Stimulated activated CD4-positive, alpha-beta T cell treated with anti-CD3 and anti-CD28 coated beads, TNF-alpha, amount 100 ng/mL, for 1 hour (primary cell): ENCODE data around the gene UFD1.
A peak's percentile ranks its signal among the peaks of the same experiment; 100 is the strongest.

Experiments
- DNase-seq, 3 donors: peaks; one replicate each; pipeline ENCODE4 v3.0.0-alpha.2; 2020; ENCODE audit warnings: low read depth in 3 of 3, low spot score in 1 of 3

The UFD1 gene, protein sequence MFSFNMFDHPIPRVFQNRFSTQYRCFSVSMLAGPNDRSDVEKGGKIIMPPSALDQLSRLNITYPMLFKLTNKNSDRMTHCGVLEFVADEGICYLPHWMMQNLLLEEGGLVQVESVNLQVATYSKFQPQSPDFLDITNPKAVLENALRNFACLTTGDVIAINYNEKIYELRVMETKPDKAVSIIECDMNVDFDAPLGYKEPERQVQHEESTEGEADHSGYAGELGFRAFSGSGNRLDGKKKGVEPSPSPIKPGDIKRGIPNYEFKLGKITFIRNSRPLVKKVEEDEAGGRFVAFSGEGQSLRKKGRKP

DNA sequence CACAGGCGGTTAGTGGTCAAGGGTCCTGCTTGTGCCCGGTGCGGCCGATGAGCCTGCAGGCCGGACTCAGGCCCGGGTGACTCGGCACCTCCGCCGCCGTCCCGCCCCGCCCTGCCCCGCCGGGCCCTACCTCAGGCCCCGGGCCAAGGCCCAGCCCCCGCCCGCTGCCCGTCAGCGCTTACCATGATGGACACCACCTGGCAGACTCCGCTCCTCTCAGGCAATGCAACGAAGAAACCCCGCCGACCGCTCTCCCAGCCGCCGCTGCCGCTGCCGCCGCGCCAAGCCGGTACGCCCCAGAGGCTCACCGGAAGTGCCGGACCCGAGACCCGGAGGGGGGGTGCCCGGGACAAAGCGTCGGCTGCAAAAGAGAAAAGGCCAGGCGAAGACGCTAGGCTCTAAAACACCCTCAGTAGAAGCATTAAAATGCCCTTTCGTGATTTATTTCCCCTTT is at the start of gene UFD1:
Gene UFD1 (minus strand): TSS at position 293 of the 454 bp plus-strand sequence. CDS start 108 bp downstream, at position 185.
- peak; percentile 31 to 58 (median 46) for DNase-seq

DNA sequence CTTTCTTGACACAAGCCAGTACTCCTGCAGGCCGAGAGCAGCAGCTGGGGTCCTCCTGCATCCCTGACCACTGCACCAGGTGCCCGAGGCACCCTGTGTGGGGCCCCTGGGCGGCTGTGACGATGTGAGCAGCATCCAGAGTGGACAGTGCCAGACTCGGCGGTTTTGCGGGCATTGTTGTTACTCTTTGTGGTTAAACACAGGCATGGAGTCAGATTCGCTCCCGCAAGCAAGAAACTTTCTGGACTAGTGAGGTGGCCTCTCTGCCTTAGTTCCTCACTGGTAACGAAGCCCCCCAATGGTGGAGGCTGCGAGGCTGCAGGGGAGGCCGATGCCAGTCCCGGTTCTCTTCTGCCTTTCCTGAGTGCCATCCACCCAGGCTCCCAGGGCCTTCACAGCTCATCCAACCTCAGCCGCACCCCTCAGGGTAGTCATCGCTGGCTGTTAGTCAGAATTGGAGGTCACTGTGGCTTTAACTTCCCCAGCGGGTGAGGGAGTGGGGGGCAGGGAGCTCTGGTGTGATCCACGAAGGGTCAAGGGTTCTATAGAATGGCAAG is 48.9 kb upstream of the UFD1 start:
- no peak for DNase-seq

DNA sequence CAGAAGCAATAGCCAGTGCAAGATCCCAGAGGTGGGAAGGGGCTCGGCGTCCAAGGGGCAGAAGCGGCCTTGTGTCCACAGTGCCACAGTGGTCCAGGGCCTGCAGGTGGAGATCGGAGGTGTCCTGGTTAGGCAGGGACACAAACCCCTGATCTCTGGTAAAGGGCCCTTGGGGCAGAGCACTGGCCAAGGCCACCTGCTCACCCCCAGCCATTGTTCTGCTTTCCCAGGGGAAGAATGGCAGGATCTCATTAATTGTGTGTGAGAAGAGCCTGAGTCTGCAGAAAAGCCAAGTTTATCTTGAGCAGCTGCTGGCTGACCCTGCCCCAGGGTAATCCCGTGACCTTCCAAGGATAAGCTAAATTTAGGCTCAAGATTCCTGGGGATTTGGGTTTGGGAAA is 48.3 kb upstream of the UFD1 start:
- DNase-seq: no peak

DNA sequence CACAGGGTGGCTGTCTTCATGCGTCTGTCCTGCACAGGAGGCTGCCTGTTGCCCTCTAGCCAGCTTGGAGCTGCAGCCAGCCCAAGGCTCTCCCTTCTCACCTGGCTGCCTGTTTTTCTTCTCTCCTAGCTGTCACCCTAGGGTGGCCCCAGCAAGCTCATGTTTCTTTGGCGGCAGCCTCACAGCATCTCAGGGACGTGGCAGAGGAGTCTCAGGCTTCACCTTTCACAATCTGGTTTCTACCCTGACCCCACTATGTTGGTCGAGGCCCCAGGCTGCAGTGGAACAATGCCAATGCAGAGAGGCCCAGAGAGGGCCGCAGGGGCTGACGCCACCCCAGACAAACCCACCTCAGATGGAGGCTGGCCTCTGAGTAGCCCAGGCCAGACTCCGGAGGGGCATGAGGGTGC is 47.7 kb upstream of the UFD1 start:
- DNase-seq: no peak

DNA sequence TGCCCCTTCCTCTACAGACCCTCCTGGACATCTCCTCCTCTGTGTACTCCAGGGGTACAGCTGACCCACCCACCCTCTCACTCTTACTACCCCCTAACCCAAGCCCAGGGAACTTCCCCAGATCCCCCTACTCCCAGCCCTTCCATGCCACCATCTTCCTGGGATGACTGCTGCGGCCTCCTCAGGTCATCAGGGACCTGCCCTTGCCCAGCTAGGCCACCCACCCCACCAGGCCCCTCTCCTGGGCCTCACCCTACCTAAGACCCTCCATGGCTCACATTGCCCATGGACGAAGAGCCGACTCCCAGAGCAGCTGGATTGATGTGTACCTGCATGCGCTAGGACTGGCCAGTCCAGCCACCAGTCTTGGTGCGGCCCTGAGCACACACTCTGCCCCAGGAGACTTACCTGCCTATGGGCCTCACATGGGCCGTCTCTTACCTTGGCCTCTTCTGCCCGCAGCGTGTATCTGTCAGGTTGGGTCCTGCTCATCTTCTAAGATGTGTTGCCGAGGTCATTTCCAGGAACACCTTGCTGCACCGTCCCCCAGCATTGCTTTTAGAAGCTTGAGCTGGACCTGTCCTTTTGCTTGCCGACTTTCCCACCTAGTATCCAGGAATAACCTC is 47.2 kb upstream of the UFD1 start:
- no peak for DNase-seq

DNA sequence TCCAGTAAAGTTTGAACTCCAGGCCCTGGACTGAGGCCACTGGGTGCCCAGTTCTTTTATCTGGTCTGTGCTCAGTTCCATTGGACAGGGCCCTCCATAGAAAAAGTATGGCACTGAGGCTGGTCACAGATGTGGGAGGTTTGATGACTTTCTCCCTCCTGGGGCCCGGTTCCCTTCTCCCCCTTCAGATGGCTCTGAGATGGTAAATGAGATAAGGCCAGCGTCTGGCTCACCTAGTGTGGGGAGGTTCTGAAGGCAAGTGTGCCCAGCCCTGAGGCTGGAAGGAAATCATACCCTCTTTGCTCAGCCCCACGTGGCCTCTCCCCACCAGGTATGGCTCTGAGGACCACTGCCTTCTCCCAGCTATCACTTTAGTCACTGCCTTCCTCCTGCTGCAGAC is 46.7 kb upstream of the UFD1 start:
- DNase-seq: no peak

DNA sequence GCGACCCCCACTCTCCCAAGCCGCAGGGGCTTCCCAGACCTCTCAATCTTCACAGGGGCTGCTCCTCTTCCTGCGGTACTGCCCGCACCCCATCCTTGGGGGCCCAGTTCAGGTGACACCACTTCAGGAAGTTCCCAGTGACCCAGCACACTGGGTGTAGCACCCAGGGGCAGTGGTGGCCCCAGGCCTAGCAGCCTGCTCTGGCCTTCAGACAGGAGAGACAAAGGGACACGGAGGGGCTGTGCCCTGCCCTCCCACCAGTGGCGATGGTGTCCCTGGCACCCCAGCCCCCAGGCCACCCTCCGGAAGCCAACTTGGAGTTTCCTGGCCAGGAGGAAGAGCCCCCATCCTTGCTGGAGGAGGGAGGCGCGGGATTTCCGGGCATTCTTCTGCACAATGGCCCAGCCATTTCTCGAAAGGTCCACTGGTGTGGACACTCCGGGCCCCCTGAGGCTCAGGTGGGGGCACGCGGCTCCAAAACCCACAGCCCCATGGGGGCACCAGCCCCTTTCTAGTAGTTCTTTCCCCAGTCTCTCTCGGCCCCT is 46.2 kb upstream of the UFD1 start:
- DNase-seq: no peak

DNA sequence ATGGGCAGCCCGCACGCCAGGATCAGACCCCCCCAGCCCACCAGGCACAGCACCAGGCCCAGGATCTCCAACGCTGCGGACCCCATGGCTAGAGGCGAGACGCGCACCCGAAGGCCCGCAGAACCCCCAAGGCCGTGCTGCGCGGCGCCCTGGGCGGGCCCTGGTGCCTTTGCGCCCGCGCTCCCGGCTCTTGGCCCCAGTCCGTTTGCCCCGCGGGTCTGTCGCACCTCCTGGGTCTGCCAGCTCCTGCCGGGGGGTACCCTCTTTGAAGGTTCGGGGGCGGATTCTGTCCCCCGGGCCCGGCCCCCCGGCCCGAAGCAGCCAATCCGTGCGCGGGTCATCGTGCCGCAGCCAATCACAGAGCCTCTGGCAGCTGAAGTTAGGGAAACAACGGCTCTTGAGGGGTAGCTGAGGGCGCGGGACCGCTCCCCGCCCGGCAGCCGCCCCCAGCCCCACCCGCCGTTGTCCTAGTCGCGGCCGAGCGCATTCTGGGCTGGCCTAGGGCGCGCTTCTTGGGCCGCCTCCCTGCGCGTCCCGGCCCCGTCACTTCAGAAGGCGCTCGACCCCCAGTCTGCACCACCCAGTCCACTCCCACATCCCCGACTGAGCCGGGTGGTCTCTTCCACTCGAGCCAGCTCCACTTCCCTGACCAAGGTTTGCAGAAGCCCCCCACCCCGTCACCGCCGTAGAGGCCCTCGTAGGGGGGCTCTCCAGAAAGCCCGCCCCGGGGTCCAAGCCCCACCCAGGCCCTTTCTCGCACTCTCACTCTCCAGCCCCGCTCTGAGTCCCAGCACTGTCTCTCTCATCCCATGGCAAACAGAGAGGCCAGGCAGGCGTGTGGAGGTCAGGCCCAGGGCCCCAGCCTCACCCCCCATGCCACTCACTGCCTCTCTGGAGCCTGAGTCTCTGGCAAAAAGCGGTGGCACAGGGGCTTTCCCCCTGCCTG is 45.5 kb upstream of the UFD1 start, which contains the start of gene CLDN5:
Gene CLDN5 (minus strand): TSS at position 241 of the 946 bp plus-strand sequence. CDS start 155 bp downstream, at position 86.
- no peak for DNase-seq

DNA sequence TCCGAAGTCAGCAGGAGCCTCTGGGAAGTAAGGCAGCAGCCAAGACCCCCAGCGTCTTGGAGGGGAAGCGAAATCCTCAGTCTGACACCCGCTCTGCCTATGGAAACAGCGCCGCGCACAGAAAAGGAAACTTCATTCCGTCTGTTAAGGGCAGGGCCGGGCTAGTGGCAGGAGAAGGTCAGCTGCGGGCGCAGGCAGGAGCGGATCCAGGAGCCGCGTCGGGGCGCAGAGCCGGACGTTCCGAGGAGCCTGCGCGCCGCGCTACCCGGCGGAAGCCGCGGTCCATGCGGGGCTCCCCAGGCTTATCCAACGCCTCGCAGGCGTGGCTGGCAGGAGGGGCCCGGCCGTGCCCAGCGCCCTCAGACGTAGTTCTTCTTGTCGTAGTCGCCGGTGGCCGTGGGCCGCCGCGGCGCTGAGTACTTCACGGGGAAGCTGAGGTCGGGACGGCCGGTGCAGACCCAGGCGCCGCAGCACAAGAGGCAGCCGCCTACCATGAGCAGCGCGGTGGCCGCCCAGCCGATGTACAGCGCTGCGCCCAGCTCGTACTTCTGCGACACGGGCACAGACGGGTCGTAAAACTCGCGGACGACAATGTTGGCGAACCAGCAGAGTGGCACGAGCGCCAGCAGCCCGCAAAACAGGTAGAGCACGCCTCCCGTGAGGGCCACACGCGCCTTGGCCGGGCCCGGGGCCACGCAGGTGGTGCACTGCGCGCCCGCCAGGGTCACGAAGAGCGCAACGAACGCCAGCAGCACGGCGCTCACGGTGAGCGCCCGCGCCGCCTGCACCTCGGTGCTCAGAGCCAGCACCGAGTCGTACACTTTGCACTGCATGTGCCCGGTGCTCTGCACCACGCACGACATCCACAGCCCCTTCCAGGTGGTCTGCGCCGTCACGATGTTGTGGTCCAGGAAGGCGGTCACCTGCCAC is 44.5 kb upstream of the UFD1 start:
- no peak for DNase-seq

DNA sequence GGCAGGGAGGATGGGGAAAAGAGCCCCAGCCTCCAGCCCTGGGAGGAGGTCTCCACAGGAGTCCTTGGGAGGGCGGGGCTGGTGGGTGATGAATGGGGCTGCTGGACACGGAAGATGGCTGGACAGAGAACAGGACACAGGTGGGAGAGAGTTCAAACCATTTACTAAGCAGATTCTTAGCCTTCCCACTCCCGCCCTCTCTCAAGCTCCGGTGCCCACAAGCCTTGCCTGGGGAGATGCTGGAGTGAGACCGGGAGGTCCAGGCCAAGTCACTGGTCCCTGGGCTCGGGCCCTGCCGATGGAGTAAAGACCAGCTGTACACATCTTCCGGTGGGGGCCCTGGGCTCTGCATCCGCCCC is 43.9 kb upstream of the UFD1 start:
- DNase-seq: no peak

DNA sequence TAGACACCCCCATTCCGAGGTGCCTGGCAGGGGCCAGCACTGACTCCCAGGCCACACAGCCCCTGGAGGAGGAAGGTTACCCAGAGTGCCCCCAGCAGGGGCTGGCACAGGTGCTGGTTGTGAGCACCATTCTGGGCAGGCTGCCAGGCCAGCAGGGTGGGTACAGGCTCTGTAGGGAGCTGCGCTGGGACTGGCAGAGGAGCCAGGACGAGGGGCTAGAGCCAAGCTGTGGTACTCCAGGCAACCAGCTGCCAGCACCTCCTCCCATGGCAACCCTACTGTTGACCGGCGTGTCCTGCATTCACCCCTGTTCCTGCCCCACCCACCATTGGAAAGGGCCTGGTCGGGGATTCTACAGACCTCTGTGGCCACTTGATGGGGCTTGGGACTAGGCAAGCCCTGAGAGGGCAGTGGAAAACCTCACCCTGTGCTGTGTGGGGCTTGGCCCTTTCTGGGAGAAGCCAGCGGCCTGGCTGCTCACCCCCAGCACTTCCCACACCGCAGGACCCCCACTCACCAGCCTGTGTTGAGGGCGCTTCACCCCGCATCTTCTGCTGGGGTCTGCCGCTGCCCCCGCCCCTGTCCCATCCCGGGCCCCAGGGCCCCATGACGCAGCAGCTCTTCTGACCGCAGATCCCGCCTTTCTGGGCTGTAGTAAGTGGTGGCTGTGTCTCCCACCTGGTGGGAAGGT is 43.3 kb upstream of the UFD1 start:
- no peak for DNase-seq

DNA sequence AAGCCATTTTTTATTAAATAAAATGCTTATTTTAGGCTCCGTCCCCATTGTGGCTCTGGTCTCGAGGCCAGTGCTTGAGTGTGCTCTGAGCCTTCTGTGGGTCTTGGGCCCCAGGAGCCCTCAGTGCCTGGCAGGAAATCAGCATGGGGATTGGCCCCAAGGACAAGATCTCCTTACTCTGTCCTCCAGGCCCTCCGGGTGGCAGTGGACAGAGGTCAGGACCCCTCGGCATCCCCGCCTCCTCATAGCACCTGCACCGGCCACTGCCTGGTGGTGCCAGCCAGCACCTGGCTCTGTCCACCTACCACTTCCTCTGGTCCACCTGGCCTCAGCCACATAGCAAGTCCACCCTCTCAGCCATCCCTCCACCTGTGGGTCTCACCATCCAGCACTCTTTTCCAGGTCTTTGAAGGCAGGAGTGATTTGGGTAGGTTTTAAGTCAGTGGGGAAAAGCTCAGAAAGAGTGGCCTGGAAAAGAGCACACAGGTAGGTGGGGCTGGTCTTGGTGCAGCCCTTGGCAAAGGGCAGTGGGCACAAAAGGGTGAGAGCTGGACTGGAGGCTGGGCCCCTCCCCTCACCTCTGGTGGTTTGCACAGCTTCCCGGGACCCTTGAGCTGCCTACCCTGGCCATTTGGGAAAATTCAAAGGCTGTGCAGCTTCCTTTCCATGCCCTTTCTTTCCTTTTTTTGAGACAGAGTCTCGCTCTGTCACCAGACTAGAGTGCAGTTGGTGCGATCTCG is 41.7 kb upstream of the UFD1 start:
- no peak for DNase-seq

DNA sequence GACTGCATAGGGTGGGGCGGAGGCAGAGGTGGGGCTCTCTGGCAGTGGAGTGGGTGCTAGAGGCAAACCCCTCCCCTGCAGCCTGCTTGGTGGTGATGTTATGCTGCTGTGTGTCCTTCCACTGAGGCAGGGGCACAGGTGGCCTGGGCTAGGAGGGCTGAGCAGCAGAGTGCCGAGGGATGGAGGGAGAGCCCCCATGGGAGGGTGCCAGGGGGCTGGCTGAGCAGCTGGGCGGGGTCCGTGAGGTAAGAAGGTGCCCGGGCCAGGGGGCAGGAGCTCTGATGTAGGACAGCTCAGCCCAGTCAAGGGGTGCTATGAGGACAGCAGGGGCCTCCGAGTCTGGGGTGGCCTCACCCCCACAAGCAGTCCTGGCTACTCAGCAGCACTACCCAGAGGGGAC is 41.0 kb upstream of the UFD1 start:
- DNase-seq: no peak

DNA sequence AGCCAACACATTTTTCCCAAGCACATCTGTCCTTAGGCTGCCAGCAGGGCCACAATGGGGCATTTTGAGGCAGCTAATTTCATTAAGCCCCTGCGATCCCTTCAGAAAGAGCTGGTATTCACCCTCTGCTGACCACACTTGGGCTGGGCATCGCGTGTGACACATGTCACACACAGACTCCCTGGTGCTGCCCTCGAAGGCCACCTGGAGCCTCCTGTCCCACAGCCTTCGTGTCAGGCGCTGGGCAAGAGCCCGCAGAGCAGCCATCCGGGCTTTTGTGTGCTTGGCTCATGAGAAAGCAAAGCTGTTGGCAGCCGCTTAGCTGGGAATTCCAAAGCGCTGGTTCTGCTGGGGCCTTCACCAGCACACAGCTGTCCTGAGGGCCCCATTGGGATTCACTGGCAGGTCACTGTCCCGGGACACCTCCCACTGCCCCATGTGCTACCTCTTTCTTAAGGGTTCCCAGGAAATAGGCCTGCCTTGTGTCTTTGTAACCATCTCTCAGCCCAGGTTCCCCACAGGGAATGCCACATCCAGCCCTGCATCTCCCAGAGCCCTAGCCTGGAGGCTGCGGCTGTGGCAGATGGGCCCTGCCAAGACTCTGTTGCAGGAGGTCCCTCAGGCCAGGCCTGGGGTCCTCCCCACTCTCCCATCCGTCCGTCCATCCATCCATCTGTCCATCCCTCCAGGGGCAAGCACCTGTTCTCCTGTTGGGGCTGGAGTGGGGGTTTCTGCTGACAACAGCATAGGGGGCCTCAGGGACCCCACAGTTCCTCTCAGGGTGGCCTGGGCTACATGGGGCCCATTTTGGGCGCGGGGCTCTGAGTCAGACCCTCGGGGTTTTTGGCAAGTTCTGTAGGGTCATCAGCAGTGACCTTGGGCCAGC is 40.3 kb upstream of the UFD1 start:
- DNase-seq: no peak

DNA sequence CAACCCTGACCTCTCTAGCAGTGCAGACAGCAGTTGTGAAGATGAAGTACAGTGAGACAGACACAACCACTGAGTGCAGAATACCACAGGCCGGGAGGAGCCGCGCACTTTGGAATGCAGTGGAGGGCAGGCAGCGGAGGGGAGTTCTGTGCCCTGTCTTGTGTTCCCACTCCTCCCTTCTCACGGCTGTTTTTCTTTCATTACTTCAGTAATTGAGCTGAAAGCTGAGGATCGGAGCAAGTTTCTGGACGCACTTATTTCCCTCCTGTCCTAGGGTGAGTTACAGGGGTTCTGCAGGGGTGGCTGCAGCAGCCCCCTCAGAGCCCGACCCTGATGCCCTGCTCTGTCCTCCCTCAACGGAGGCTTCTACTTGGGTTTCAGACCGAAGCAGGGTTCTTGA is 39.6 kb upstream of the UFD1 start:
- no peak for DNase-seq

DNA sequence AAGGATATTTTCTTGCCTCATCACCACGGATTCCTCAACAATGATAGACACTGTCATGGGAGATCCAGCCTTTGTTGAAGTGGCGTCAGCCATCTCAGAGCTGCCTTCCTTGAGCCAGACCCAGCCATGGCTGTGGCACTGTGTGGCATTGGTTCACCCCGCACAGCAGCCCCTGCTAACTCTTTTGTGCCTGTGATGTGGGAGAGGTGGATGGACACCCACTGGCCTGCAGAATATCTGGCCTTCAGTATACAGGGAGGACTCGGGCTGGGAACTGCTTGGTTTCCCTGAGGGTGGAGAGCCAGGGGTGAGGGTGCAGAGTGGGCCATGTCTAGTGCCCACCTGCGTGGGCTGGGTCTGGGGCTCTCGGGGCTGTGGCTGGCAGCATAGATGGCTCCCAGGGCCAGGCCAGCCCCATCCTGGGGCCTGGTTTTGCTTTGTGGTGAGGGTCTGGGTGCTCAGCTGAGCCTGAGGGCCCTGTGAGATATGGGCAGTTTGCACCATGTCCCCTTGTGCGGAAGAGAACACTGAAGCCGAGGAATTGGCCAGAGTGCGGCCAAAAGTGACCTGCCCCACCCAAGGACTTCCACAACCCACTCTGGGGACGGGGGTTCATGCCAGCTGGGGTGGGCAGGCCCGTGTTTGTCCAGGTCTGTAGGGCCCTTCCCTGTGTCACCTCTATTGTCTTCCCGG is 39.1 kb upstream of the UFD1 start:
- no peak for DNase-seq

DNA sequence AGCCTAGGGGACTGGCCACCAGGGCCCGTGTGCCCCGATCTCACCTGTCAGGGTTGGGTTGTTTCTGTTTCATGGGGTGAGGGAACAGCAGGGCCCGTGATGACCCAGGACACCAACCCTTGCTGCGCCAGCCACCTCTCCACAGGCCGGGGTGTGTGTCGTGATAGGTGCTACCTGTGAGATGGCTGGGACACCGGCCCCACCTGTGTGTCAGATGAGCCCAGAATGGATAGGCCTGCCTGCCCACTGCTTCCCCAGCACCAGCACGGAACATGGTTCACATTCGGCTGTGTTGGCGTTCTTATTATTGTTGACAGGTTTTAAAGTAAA is 38.1 kb upstream of the UFD1 start:
- DNase-seq: no peak
